Endodermal cell (in vitro differentiated cells): ENCODE measurements around the gene IGSF21. TPM values are rescaled to one million over a fixed set of nuclear protein-coding genes. Genes with fewer than 3 reads are reported as not detected.
A peak's percentile ranks its signal among the peaks of the same experiment; 100 is the strongest.

Source experiments
- DNase-seq: peaks from one replicate; pipeline ENCODE4 v3.0.0-alpha.2; 2017
- H3K27ac ChIP-seq: 2 replicates; pipeline ENCODE4 v1.5.1; 2013; ENCODE audit warnings: mild to moderate bottlenecking, low read depth, low read length, moderate library complexity
- H3K27me3 ChIP-seq: 2 replicates; pipeline ENCODE4 v1.6.1; 2013; ENCODE audit warnings: mild to moderate bottlenecking, low read length, moderate library complexity; ENCODE audit not compliant: insufficient read depth, control insufficient read depth, poor library complexity, severe bottlenecking
- H3K36me3 ChIP-seq: 2 replicates; pipeline ENCODE4 v1.7.0; 2013; ENCODE audit warnings: mild to moderate bottlenecking, low read length, moderate library complexity; ENCODE audit not compliant: control insufficient read depth, insufficient read depth
- H3K4me1 ChIP-seq: one replicate; pipeline ENCODE4 v1.7.0; 2013; ENCODE audit warnings: low read length; ENCODE audit not compliant: control insufficient read depth, insufficient read depth
- H3K4me3 ChIP-seq: 2 replicates; pipeline ENCODE4 v1.5.1; 2013; ENCODE audit warnings: mild to moderate bottlenecking, low read length, moderate library complexity
- H3K9ac ChIP-seq: 2 replicates; pipeline ENCODE4 v1.6.1; 2013; ENCODE audit warnings: mild to moderate bottlenecking, low read length, moderate library complexity; ENCODE audit not compliant: poor library complexity, severe bottlenecking; ENCODE audit errors: extremely low read depth
- H3K9me3 ChIP-seq: 2 replicates; pipeline ENCODE4 v1.6.1; 2013; ENCODE audit warnings: mild to moderate bottlenecking, low read length, moderate library complexity; ENCODE audit not compliant: control insufficient read depth
- H3K27ac Mint-ChIP-seq: 2 replicates; pipeline ENCODE4 v1.8.0; 2020; ENCODE audit warnings: mixed read lengths
- H3K27me3 Mint-ChIP-seq: 2 replicates; pipeline ENCODE4 v1.8.0; 2021; ENCODE audit warnings: mild to moderate bottlenecking, mixed read lengths; ENCODE audit not compliant: insufficient read depth
- H3K36me3 Mint-ChIP-seq: 2 replicates; pipeline ENCODE4 v1.8.0; 2020; ENCODE audit warnings: low read depth, mixed read lengths
- H3K4me1 Mint-ChIP-seq: 2 replicates; pipeline ENCODE4 v1.8.0; 2020; ENCODE audit warnings: mixed read lengths
- H3K4me3 Mint-ChIP-seq: 2 replicates; pipeline ENCODE4 v1.8.0; 2020; ENCODE audit warnings: mild to moderate bottlenecking, moderate library complexity, mixed read lengths
- H3K9me3 Mint-ChIP-seq: 2 replicates; pipeline ENCODE4 v1.8.0; 2020; ENCODE audit warnings: mild to moderate bottlenecking, mixed read lengths
- WGBS, 2 experiments: methylation state at CpG; one replicate each; pipeline versions ENCODE4 v1.1.5 to v1.1.7; 2013; ENCODE audit warnings: missing lambda C conversion rate in 2 of 2, mixed read lengths in 1 of 2; ENCODE audit not compliant: insufficient coverage in 1 of 2, insufficient read length in 1 of 2; 5-methylcytosine and 5-hydroxymethylcytosine counted together
- total RNA-seq, 2 donors: library from RNA; stranded (reverse); fragmentation: NEBNext Ultra II Directional in 1 of 2; extraction: Animal tissue kit (Norgen Biotek cat#: 25700) in 1 of 2; gene quantifications; 2 replicates in 1 of 2; 3 replicates in 1 of 2; pipeline ENCODE4 v1.2.1, GENCODE V29; 2021
- TF ChIP-seq, protein P1 (sequence below): fragments of 200-600 bp; sonication (generic); conservative IDR thresholded peaks from 2 replicates; pipeline ENCODE4 v1.5.0; 2021; ENCODE audit warnings: antibody characterized with exemption, mild to moderate bottlenecking

Gene IGSF21
- total RNA-seq, 2 donors from 2014 or later = 1.3 to 1.7 TPM

GRCh38 chr1:18176619-18177018, 69.0 kb downstream of the IGSF21 start:
- no peaks in the 10 kb centered on the region for H3K36me3 Mint-ChIP-seq
- peaks cover 76% of the 10 kb centered on the region for H3K27me3 Mint-ChIP-seq
- WGBS, 2 experiments = 53% methylated on average over 3 of the region's 4 CpGs; no CpG with 5 or more reads in 1 of the 2 experiments

GRCh38 chr1:18178111-18178510, 70.5 kb downstream of the IGSF21 start:
- H3K9me3 ChIP-seq = no peaks in the 10 kb centered on the region
- H3K4me3 ChIP-seq = no peak overlapping the region
- WGBS, 2 experiments = 62 to 69% methylated on average over 4 to 8 of the region's 8 CpGs
- no peaks in the 10 kb centered on the region for H3K36me3 ChIP-seq
- peaks cover 48% of the 10 kb centered on the region for H3K27me3 ChIP-seq
- TF ChIP-seq, protein P1, sequence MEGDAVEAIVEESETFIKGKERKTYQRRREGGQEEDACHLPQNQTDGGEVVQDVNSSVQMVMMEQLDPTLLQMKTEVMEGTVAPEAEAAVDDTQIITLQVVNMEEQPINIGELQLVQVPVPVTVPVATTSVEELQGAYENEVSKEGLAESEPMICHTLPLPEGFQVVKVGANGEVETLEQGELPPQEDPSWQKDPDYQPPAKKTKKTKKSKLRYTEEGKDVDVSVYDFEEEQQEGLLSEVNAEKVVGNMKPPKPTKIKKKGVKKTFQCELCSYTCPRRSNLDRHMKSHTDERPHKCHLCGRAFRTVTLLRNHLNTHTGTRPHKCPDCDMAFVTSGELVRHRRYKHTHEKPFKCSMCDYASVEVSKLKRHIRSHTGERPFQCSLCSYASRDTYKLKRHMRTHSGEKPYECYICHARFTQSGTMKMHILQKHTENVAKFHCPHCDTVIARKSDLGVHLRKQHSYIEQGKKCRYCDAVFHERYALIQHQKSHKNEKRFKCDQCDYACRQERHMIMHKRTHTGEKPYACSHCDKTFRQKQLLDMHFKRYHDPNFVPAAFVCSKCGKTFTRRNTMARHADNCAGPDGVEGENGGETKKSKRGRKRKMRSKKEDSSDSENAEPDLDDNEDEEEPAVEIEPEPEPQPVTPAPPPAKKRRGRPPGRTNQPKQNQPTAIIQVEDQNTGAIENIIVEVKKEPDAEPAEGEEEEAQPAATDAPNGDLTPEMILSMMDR = no peak
- H3K27me3 Mint-ChIP-seq = peaks cover 78% of the 10 kb centered on the region
- no peak overlapping the region for H3K9ac ChIP-seq
- no peak for DNase-seq
- peaks cover 42% of the 10 kb centered on the region for H3K4me1 Mint-ChIP-seq
- H3K27ac Mint-ChIP-seq = no peak overlapping the region
- H3K36me3 Mint-ChIP-seq = no peaks in the 10 kb centered on the region
- no peak overlapping the region for H3K4me3 Mint-ChIP-seq
- no peak overlapping the region for H3K27ac ChIP-seq
- peaks cover 21% of the 10 kb centered on the region for H3K4me1 ChIP-seq
- no peaks in the 10 kb centered on the region for H3K9me3 Mint-ChIP-seq

More at GRCh38 chr1:18176619-18177018, 69.0 kb downstream of the IGSF21 start:
- H3K4me3 Mint-ChIP-seq = no peak overlapping the region
- Histone ChIP-seq H3K27me3 (peaks cover 39% of the 10 kb centered on the region), H3K4me1 (peaks cover 21% of the 10 kb centered on the region), H3K9ac (no peak overlapping the region), H3K27ac (no peak overlapping the region), H3K9me3 (no peaks in the 10 kb centered on the region), H3K4me3 (no peak overlapping the region), H3K36me3 (no peaks in the 10 kb centered on the region)
- no peaks in the 10 kb centered on the region for H3K9me3 Mint-ChIP-seq
- peak; percentile 59 for DNase-seq
- peaks cover 40% of the 10 kb centered on the region for H3K4me1 Mint-ChIP-seq
- H3K27ac Mint-ChIP-seq = no peak overlapping the region
- TF ChIP-seq, protein P1 = no peak

DNA sequence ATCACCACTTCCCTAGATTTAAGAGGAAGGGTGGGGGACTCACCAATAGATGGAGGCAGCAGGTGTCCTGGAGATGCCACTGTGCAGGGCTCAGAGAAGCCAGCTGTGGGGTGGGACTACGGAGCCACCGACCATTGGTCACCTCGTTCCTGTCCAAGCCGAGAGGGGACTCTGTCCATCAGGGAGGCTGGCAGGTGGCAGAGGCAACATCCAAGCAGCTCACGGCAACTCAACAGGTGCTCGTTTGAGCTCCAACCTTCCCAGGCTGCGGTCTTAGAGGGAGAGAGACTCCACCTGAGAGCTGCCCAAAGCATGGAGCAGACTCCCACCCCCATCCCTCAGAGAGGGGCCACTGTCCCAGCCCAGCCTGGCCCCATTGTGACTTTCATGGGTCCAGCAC, 71.4 kb downstream of the IGSF21 start:
- TF ChIP-seq, protein P1 = no peak
- Histone ChIP-seq H3K27ac (no peak overlapping the region), H3K27me3 (peaks cover 51% of the 10 kb centered on the region), H3K36me3 (no peaks in the 10 kb centered on the region), H3K4me1 (peaks cover 21% of the 10 kb centered on the region), H3K9ac (no peak overlapping the region), H3K9me3 (no peaks in the 10 kb centered on the region), H3K4me3 (no peak overlapping the region)
- Mint-ChIP-seq H3K27ac (no peak overlapping the region), H3K4me1 (peaks cover 42% of the 10 kb centered on the region), H3K27me3 (peaks cover 84% of the 10 kb centered on the region), H3K4me3 (no peak overlapping the region), H3K36me3 (no peaks in the 10 kb centered on the region), H3K9me3 (no peaks in the 10 kb centered on the region)
- WGBS, 2 experiments = 86 to 89% methylated on average over 5 to 7 of the region's 7 CpGs
- DNase-seq = no peak
